Endodermal cell (in vitro differentiated cells): ENCODE measurements around the gene SECISBP2L. TPM values are rescaled to one million over a fixed set of nuclear protein-coding genes. Genes with fewer than 3 reads are reported as not detected.

ENCODE experiments used
- DNase-seq: peaks from one replicate; pipeline ENCODE4 v3.0.0-alpha.2; 2017
- H3K27ac ChIP-seq: 2 replicates; pipeline ENCODE4 v1.5.1; 2013; ENCODE audit warnings: mild to moderate bottlenecking, low read depth, low read length, moderate library complexity
- H3K27me3 ChIP-seq: 2 replicates; pipeline ENCODE4 v1.6.1; 2013; ENCODE audit warnings: mild to moderate bottlenecking, low read length, moderate library complexity; ENCODE audit not compliant: insufficient read depth, control insufficient read depth, poor library complexity, severe bottlenecking
- H3K36me3 ChIP-seq: 2 replicates; pipeline ENCODE4 v1.7.0; 2013; ENCODE audit warnings: mild to moderate bottlenecking, low read length, moderate library complexity; ENCODE audit not compliant: control insufficient read depth, insufficient read depth
- H3K4me1 ChIP-seq: one replicate; pipeline ENCODE4 v1.7.0; 2013; ENCODE audit warnings: low read length; ENCODE audit not compliant: control insufficient read depth, insufficient read depth
- H3K4me3 ChIP-seq: 2 replicates; pipeline ENCODE4 v1.5.1; 2013; ENCODE audit warnings: mild to moderate bottlenecking, low read length, moderate library complexity
- H3K9ac ChIP-seq: 2 replicates; pipeline ENCODE4 v1.6.1; 2013; ENCODE audit warnings: mild to moderate bottlenecking, low read length, moderate library complexity; ENCODE audit not compliant: poor library complexity, severe bottlenecking; ENCODE audit errors: extremely low read depth
- H3K9me3 ChIP-seq: 2 replicates; pipeline ENCODE4 v1.6.1; 2013; ENCODE audit warnings: mild to moderate bottlenecking, low read length, moderate library complexity; ENCODE audit not compliant: control insufficient read depth
- H3K27ac Mint-ChIP-seq: 2 replicates; pipeline ENCODE4 v1.8.0; 2020; ENCODE audit warnings: mixed read lengths
- H3K27me3 Mint-ChIP-seq: 2 replicates; pipeline ENCODE4 v1.8.0; 2021; ENCODE audit warnings: mild to moderate bottlenecking, mixed read lengths; ENCODE audit not compliant: insufficient read depth
- H3K36me3 Mint-ChIP-seq: 2 replicates; pipeline ENCODE4 v1.8.0; 2020; ENCODE audit warnings: low read depth, mixed read lengths
- H3K4me1 Mint-ChIP-seq: 2 replicates; pipeline ENCODE4 v1.8.0; 2020; ENCODE audit warnings: mixed read lengths
- H3K4me3 Mint-ChIP-seq: 2 replicates; pipeline ENCODE4 v1.8.0; 2020; ENCODE audit warnings: mild to moderate bottlenecking, moderate library complexity, mixed read lengths
- H3K9me3 Mint-ChIP-seq: 2 replicates; pipeline ENCODE4 v1.8.0; 2020; ENCODE audit warnings: mild to moderate bottlenecking, mixed read lengths
- CTCF ChIP-seq: fragments of 200-600 bp; sonication (generic); conservative IDR thresholded peaks from 2 replicates; pipeline ENCODE4 v1.5.0; 2021; ENCODE audit warnings: antibody characterized with exemption, mild to moderate bottlenecking
- WGBS, 2 experiments: methylation state at CpG; one replicate each; pipeline versions ENCODE4 v1.1.5 to v1.1.7; 2013; ENCODE audit warnings: missing lambda C conversion rate in 2 of 2, mixed read lengths in 1 of 2; ENCODE audit not compliant: insufficient coverage in 1 of 2, insufficient read length in 1 of 2; 5-methylcytosine and 5-hydroxymethylcytosine counted together
- total RNA-seq, 2 donors: library from RNA; stranded (reverse); fragmentation: NEBNext Ultra II Directional in 1 of 2; extraction: Animal tissue kit (Norgen Biotek cat#: 25700) in 1 of 2; gene quantifications; 2 replicates in 1 of 2; 3 replicates in 1 of 2; pipeline ENCODE4 v1.2.1, GENCODE V29; 2021

The SECISBP2L gene
- total RNA-seq, 2 donors from 2014 or later: 49.4 to 51.0 TPM

- Mint-ChIP-seq H3K27ac (no peak overlapping the region), H3K9me3 (peaks cover 7% of the 10 kb centered on the region), H3K27me3 (no peaks in the 10 kb centered on the region), H3K4me1 (no peaks in the 10 kb centered on the region), H3K4me3 (no peak overlapping the region), H3K36me3 (no peaks in the 10 kb centered on the region)
- no peak overlapping the region for H3K9ac ChIP-seq
- H3K4me3 ChIP-seq: no peak overlapping the region
- H3K9me3 ChIP-seq: no peaks in the 10 kb centered on the region
- no peak for TF ChIP-seq CTCF
- 91 to 97% methylated on average over 3 of the region's 3 CpGs for WGBS, 2 experiments
- H3K27me3 ChIP-seq: no peaks in the 10 kb centered on the region
- no peak overlapping the region for H3K27ac ChIP-seq
- H3K36me3 ChIP-seq: no peaks in the 10 kb centered on the region
- DNase-seq: no peak
- H3K4me1 ChIP-seq: peaks cover 3% of the 10 kb centered on the region
Observed at GRCh38 chr15:49059491-49059890, 13.2 kb upstream of the SECISBP2L start.

- Histone ChIP-seq H3K9me3 (no peaks in the 10 kb centered on the region), H3K4me1 (peaks cover under 1% of the 10 kb centered on the region), H3K9ac (no peak overlapping the region), H3K27me3 (no peaks in the 10 kb centered on the region), H3K4me3 (no peak overlapping the region), H3K36me3 (no peaks in the 10 kb centered on the region), H3K27ac (no peak overlapping the region)
- no peaks in the 10 kb centered on the region for H3K36me3 Mint-ChIP-seq
- 93% methylated on average over 1 of the region's 1 CpG; no CpG with 5 or more reads in 1 of the 2 experiments for WGBS, 2 experiments
- peaks cover 7% of the 10 kb centered on the region for H3K9me3 Mint-ChIP-seq
- TF ChIP-seq CTCF: no peak
- H3K27ac Mint-ChIP-seq: no peak overlapping the region
- DNase-seq: no peak
- no peak overlapping the region for H3K4me3 Mint-ChIP-seq
- no peaks in the 10 kb centered on the region for H3K4me1 Mint-ChIP-seq
- H3K27me3 Mint-ChIP-seq: no peaks in the 10 kb centered on the region
Observed at GRCh38 chr15:49058559-49058958, 12.3 kb upstream of the SECISBP2L start.

GRCh38 chr15:49055630-49056029, 9.4 kb upstream of the SECISBP2L start:
- TF ChIP-seq CTCF: no peak
- no peak for DNase-seq
- H3K27ac ChIP-seq: no peak overlapping the region
- no peaks in the 10 kb centered on the region for H3K27me3 ChIP-seq
- Mint-ChIP-seq H3K4me1 (no peaks in the 10 kb centered on the region), H3K4me3 (no peak overlapping the region), H3K27ac (no peak overlapping the region), H3K27me3 (no peaks in the 10 kb centered on the region), H3K9me3 (peaks cover 19% of the 10 kb centered on the region), H3K36me3 (no peaks in the 10 kb centered on the region)
- H3K4me3 ChIP-seq: no peak overlapping the region
- H3K9me3 ChIP-seq: no peaks in the 10 kb centered on the region
- H3K9ac ChIP-seq: no peak overlapping the region
- H3K4me1 ChIP-seq: no peaks in the 10 kb centered on the region
- 92% methylated on average over 2 of the region's 2 CpGs; no CpG with 5 or more reads in 1 of the 2 experiments for WGBS, 2 experiments
- H3K36me3 ChIP-seq: no peaks in the 10 kb centered on the region
